HG02759 (cell line): Measurements from ENCODE around the gene ENTPD1.
"Not testable (repeated sequence)": the region's sequence is repeated elsewhere in the genome, so short reads cannot be mapped to it uniquely, and the experiment has no call there.

Experiments used
- ATAC-seq: cut with Tn5 transposase; IDR thresholded peaks from one replicate; pipeline ENCODE4 v1.9.1; 2021; ENCODE audit warnings: mild to moderate bottlenecking, moderate library complexity; ENCODE audit not compliant: unreplicated experiment

The ENTPD1 gene

DNA sequence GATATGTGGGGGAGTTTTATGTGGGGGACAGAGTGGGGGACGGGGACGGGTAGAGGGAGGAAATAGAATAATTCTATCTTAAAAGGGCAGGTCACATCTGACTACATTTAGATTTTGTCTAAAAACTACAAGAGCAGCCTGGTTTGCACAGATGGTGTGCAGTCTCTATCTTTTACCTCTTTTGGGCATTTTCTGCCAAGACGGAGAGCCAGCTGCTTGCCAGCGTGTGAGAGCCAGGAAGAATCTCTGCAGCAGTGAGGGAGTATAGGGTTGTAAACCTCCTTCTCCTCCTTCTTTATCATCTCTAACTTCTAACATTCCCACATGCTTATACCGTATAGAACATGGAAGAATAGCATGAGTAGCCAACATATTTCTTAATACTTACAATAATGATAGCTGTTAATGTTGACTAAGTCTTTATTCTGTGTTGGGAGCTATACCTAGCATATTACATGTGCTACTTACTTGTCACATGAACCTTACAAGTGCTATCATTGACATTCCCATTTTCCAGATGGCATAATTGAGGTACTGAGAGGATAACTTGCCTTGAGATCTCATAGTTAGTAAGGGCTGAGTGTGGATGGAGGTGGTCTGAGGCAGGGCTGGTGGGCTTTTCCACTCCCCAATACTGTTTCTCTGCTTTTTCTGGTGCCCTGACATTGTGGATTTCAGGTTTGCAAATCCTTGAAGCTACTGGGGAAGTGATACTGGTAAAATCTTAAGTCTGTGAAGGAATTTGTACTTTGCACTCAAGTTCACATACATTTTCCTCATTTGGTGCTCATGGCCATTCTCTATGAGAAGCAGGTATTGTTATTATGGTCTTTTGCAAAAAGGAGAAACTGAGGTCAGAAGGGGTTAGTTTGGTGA is 1.1 kb downstream of the ENTPD1 start:
- no peak for ATAC-seq

DNA sequence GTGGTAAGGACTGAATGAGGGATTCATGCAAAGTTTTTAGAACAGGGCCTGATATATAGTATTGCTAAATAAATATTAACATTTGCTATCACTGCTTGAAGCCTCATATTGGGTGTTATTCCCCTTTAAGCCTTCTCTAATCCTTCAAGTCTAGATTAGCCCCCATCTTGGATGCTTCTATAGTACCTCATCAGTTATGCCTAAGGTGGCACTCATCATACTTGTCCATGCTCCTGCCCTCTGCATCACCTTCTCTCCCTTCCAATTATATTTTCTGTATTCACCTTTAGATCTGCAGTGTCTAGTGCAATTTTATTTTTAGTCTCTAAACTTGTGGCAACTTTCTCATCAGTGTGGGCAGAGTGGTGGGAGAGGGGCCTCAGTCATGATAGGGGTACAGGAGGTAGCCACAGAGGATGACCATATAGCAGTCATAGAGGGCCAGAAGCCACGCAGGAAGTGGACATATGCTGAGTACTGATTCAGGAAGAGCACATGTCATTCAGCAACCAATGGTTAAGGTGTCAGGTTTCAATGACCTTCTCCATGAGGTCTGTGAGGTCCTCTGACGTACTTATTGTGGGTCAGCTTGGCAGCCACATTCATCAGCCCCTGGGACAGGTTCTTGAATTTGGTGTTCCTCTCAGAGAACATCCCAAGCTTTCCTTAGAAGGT is 2.5 kb downstream of the ENTPD1 start:
- ATAC-seq = peak; percentile 51

- ATAC-seq = no peak
Observed at GRCh38 chr10:95759233-95759826, 3.4 kb downstream of the ENTPD1 start.

DNA sequence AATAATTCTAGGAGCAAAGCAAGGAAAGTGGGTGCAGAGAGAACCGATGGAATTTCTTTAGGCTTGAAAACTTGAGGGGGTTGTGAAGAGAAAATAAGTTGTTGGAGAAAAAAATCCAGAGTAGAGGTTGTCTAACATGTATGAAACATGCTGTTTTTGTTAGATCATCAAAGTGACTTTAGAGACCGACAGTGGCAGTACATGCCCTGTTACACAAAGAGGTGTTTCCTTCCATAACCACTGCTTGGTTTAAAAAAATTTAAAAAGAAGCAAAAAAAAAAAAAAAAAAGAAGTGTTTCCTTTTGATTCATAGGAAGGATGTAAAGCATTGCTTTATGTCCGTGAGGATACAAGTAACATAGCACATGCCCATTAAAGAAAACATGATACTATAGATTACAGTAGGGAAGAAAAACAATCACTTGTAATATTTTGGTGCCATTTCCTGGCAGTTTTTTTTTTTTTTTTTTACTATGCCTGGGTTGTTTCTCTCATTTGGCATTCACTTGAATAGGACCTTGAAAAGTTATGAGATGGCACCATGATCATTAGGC is 6.1 kb downstream of the ENTPD1 start:
- ATAC-seq = no peak

GRCh38 chr10:95767884-95768556 is 12.1 kb downstream of the ENTPD1 start:
- peak; percentile 90 for ATAC-seq

- ATAC-seq = no peak
Observed at GRCh38 chr10:95770084-95770720, 14.2 kb downstream of the ENTPD1 start.

DNA sequence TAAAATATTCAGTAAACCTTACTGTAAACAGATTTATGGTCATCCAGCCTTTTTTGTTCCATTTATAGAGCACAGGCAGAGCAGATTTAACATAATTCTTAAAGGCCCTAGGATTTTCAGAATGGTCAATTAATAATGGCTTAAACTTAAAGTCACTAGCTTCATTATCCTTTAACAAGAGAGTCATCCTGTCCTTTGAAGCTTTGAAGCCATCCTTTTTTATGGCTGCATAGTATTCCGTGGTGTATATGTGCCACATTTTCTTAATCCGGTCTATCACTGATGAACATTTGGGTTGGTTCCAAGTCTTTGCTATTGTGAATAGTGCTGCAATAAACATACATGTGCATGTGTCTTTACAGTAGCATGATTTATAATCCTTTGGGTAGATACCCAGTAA is 17.5 kb downstream of the ENTPD1 start:
- not testable (repeated sequence) for ATAC-seq

- ATAC-seq = not testable (repeated sequence)
Observed at GRCh38 chr10:95777638-95778037, 21.7 kb downstream of the ENTPD1 start.

- ATAC-seq = no peak
Observed at GRCh38 chr10:95782318-95782717, 26.4 kb downstream of the ENTPD1 start.

DNA sequence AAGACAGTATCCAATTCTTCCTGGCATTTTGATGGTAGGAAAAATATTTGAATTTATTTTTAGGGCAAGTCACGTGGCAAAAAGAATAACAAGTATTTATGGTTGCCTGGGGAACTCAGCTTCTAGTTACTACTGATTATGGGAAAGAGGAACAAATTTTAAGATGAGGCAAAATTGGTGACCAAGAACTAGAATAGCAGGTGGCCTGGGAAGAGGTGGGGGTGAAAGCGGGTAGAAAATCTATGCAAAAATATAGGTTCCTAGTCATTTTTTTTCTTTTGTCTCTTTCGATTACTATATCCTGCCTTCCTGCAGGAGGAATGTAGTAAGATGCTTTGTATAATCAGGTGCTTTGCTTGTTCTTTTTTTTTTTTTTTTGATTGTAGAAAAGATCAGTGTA is 27.8 kb downstream of the ENTPD1 start:
- ATAC-seq = peak; percentile 56

DNA sequence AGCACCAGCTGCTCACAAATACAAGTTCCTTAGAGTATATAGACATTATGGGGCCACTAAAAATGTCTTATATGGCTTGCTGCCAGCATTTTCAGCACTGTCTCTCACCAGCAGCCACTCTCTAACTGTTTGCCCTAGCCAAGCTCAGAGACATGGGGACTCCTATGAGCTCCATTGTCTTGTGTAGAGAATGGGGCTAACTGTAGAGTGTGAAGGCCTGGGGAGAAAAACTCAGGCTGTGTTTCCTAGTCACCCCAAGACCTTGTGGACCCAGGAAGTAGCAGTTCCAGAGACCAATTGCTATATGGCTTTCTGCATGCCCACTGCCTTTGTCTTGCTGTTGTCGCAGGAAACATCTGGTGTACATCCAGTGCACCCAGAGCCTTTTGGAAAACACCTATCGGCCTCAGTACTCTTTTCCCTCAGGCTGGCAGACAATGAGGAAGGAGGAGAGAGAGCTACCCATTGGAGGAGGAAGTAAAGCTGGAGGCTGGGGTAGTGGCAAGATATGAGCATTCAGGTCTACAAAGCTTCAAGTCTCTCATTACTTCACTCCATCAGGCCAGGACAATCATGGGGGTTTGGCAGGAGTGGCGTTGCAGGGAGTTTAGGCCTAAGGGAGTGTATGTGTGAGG is 28.4 kb downstream of the ENTPD1 start:
- peak; percentile 25 for ATAC-seq

DNA sequence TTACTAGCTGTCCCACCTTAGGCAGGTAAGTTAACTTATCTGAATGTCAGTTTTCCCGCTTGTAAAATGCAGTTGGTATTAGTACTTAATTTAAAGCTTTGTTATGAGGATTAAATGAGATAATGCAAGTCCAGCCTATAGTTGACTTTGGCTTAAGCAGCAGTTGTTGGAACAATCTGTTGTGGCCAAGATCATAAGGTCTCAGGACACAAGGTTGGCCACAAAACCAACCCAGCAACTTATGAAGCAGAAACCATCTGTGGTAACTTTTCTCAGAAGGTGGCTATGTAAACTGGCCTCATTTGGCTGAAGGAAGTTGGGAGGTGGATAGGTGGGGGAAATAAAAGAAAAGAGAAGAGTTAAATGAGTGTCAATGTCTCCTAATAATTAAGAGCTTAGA is 29.4 kb downstream of the ENTPD1 start:
- ATAC-seq = no peak

DNA sequence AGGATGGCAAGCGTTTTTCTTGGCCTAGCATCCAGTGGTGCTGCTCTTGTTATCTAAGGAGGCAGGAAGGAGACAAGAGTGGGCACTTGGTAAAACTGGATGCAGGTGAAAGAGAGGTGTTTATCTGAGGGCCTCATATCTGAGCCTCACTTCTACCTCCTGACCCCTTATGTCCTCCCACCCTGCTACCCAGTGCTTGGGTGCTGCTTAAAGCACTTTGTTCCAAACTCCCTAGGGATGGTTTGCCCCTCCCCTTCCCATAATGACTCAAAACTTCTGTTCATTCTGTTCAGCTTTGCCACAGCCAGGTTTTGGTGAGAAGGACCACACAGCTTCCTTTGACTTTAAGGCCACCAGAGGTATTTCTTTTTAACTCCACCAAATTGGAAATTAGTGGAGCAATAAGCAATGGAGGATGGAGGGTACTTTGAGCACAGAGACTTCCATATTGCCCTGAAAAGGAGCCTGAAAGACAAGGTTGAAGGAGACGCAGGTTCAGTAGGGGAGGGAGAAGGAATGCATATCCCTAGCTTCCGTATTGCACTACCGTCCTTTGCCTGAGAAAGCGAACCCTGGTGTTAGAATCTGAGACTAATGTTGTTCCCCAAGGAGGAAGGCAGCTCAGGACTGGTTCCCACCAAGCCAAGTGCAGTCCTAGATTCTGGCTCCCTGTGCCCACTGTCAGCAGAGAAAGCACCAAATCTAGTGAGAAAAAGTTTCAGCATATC is 30.1 kb downstream of the ENTPD1 start:
- no peak for ATAC-seq

GRCh38 chr10:95787447-95787846 is 31.5 kb downstream of the ENTPD1 start:
- ATAC-seq = no peak

DNA sequence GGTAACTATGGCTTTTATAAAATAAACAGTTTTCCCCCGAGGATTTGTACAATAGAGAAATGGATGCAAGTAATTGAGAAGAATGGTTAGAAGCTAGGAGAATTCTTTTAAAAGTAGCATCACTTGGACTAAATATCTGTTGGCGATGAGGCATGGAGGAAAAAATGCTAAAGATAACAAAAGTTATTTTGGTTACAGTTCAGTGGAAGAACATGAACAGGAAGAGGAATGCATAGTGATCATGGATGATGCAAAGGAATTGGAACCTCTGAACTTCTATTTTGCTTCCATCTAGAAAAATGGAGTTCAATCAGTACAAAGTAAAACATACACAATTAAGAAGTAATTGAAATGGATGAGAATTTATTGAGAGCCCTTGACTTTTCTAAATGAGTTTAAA is 32.9 kb downstream of the ENTPD1 start:
- no peak for ATAC-seq

DNA sequence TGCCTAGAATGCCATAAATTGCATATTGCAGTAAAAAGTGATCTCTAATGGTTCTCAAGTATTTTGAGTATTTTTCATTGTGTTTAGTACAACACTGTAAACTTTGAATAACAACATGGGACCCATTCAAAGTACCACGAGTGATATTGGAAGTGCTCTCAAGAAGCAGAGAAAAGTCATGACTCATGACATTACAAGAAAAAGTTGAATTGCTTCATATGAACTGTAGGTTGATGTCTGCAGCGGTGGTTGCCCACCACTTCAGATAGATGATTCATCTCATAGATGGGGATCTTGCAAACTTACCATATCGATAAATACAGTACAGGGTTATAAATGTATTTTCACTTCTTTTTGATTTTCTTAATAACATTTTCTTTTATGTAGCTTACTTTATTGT is 33.9 kb downstream of the ENTPD1 start:
- no peak for ATAC-seq

DNA sequence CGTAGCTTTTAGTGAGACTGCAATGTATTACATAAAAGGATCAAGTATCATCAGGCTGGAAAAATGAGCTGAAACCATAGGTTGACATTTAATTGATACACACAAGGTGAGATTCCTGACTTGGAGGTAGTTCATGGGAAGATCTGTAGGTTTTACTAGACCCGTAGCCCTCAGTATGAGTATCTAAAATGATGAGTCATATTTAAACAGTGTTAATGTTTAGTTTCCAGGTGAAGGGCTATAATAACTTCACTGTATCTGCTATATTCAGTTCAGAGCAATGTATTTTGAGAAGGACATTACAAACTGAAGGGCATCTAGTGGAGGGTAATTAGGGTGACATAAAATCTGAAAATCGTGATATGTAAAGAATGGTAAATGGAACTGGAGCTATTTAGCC is 35.0 kb downstream of the ENTPD1 start:
- no peak for ATAC-seq

DNA sequence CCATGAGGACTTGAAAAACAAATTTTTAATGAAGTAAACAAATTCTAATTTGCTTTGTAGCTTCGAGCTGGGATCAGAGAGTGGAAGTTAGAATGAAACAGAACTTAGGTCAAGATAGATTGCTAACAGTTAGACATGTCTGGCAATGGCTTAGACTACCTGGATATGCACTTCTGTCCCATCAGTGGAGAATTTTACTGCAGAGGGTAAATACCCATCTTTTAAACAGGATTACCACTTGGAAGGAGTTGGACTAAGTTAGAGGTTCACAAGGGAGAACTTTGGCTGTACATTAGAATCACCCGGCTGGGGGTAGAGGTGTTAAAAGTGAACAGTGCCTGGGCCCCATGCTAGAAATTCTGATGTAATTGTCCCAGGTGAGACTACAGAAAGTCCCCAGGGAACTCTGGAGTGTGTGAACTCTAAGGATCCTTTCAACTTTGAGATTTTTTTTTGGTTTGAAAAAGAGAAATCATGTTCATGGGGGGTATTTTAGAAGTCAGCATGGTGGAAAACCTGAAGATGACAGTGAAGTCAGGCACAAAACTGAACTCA is 35.5 kb downstream of the ENTPD1 start:
- no peak for ATAC-seq

DNA sequence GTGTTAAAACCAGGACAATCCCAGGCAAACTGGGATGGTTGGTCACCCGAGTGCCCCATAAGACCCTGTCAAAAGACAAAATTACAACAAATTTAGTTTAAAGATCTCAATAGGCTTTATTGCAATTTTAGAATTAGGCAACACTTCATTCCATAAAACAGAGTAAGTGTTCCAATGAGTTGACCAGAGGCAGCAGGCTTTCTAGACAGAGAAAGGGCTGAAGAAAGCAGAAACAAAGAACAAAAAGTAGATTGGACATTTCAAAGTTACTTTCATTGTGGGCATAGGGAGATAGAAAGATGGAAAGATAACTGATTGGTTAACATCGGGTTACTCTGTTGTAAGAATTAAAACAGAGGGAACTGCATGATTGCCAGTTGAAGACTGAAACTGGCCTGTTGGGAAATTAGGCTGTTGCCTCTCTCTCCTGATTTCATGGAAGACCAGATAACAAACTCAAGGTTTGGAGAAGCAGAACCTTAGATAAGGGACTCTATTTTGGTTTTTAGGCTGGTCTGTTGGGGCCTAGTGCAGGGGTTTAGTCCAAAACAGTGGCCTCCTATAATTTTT is 36.3 kb downstream of the ENTPD1 start:
- ATAC-seq = no peak
